Parathyroid adenoma (tissue), 2 donors: ENCODE results near the gene MAD1L1.

Source experiments
- H2AFZ ChIP-seq: fragments of 300-600 bp; sonication (generic); one replicate; pipeline ENCODE4 v1.7.0; 2017; ENCODE audit warnings: antibody characterized with exemption, mild to moderate bottlenecking
- H3K27ac ChIP-seq: fragments of 300-600 bp; sonication (generic); one replicate; pipeline ENCODE4 v1.7.0; 2017
- H3K27me3 ChIP-seq: fragments of 300-600 bp; sonication (generic); one replicate; pipeline ENCODE4 v1.7.0; 2017; ENCODE audit warnings: low read length; ENCODE audit not compliant: control insufficient read depth, insufficient read depth
- H3K36me3 ChIP-seq: fragments of 300-600 bp; sonication (generic); one replicate; pipeline ENCODE4 v1.7.0; 2017; ENCODE audit warnings: low read length; ENCODE audit not compliant: control insufficient read depth, insufficient read depth
- H3K4me1 ChIP-seq: fragments of 300-600 bp; sonication (generic); one replicate; pipeline ENCODE4 v1.7.0; 2017; ENCODE audit warnings: control low read depth
- H3K4me2 ChIP-seq: fragments of 300-600 bp; sonication (generic); one replicate; pipeline ENCODE4 v1.7.0; 2017; ENCODE audit warnings: low read length
- H3K4me3 ChIP-seq: fragments of 300-600 bp; sonication (generic); one replicate; pipeline ENCODE4 v1.7.0; 2017; ENCODE audit warnings: low read depth, low read length
- H3K79me2 ChIP-seq: fragments of 300-600 bp; sonication (generic); one replicate; pipeline ENCODE4 v1.7.0; 2017; ENCODE audit warnings: control low read depth
- H3K9ac ChIP-seq: fragments of 300-600 bp; sonication (generic); one replicate; pipeline ENCODE4 v1.7.0; 2017; ENCODE audit warnings: mild to moderate bottlenecking
- H3K9me3 ChIP-seq: fragments of 300-600 bp; sonication (generic); one replicate; pipeline ENCODE4 v1.7.0; 2017; ENCODE audit warnings: low read length; ENCODE audit not compliant: control insufficient read depth
- TF ChIP-seq, protein P1 (sequence below): fragments of 300-600 bp; sonication (generic); IDR thresholded peaks from one replicate; pipeline ENCODE4 v1.7.0; 2017; ENCODE audit warnings: antibody characterized with exemption, mild to moderate bottlenecking
- donor health status: primary hyperparathyroidism.

MAD1L1 gene

DNA sequence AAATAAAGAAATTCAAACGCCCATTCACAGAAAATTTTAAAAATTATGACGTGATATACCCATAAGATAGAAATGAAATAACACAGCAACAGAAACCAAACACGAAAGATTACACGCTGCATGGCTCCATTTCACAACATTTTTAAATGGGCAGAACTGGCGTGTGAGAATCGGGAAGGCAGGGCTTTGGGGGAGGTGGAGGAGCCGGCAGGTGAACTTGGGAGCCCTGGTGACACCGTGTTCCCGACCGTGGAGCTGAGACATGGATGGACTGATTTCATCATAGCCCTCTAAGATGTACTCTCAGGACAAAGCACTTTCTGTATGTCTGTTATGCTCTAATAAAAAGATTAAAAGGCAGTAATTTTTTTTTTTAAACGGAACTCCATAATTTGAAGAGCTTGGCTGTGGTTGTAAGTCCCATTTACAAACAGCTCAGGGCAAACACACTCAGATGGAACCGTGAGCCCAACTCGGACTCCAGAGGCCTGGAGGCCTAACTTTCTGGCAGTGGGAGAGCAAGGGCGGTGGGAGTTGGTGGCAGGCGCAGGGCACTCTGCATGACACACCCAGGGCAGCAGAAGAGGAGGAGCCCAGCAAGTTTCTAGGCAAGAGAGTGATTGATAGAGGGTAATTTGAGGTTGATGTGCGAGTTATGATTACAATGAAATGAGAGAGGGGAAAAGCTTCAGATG, 203.4 kb downstream of the MAD1L1 start:
- Histone ChIP-seq H3K9ac (no peak overlapping the region), H3K4me2 (no peak overlapping the region), H3K9me3 (no peaks in the 10 kb centered on the region), H3K27me3 (no peaks in the 10 kb centered on the region), H3K79me2 (no peaks in the 10 kb centered on the region), H3K4me1 (no peaks in the 10 kb centered on the region), H3K4me3 (no peak overlapping the region), H3K36me3 (no peaks in the 10 kb centered on the region), H2AFZ (no peak overlapping the region), H3K27ac (no peak overlapping the region)
- TF ChIP-seq, protein P1, sequence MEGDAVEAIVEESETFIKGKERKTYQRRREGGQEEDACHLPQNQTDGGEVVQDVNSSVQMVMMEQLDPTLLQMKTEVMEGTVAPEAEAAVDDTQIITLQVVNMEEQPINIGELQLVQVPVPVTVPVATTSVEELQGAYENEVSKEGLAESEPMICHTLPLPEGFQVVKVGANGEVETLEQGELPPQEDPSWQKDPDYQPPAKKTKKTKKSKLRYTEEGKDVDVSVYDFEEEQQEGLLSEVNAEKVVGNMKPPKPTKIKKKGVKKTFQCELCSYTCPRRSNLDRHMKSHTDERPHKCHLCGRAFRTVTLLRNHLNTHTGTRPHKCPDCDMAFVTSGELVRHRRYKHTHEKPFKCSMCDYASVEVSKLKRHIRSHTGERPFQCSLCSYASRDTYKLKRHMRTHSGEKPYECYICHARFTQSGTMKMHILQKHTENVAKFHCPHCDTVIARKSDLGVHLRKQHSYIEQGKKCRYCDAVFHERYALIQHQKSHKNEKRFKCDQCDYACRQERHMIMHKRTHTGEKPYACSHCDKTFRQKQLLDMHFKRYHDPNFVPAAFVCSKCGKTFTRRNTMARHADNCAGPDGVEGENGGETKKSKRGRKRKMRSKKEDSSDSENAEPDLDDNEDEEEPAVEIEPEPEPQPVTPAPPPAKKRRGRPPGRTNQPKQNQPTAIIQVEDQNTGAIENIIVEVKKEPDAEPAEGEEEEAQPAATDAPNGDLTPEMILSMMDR = no peak

DNA sequence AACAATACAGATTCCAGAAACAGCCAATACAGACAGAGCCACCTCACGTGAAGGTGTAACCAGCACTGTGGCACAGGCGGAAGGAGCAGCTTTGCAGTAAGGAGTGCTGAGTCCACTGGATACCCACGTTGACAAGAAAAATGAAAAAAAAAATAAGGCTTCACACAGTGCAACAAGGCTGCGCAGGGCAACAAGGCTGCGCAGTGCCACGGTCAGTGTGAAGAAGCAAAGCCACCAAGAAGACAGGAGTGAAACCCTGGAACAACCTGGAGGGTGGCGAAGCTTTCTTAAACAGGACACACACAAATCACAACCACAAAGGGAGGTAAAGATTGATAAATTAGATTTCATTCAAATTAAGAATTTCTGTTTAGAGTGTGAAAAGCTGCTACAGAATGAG, 204.0 kb downstream of the MAD1L1 start:
- H3K36me3 ChIP-seq = no peaks in the 10 kb centered on the region
- no peaks in the 10 kb centered on the region for H3K27me3 ChIP-seq
- H3K9ac ChIP-seq = no peak overlapping the region
- no peaks in the 10 kb centered on the region for H3K9me3 ChIP-seq
- H3K4me1 ChIP-seq = no peaks in the 10 kb centered on the region
- no peak overlapping the region for H3K4me3 ChIP-seq
- no peak overlapping the region for H3K4me2 ChIP-seq
- no peak overlapping the region for H3K27ac ChIP-seq
- H2AFZ ChIP-seq = no peak overlapping the region
- TF ChIP-seq, protein P1 = no peak
- H3K79me2 ChIP-seq = no peaks in the 10 kb centered on the region

DNA sequence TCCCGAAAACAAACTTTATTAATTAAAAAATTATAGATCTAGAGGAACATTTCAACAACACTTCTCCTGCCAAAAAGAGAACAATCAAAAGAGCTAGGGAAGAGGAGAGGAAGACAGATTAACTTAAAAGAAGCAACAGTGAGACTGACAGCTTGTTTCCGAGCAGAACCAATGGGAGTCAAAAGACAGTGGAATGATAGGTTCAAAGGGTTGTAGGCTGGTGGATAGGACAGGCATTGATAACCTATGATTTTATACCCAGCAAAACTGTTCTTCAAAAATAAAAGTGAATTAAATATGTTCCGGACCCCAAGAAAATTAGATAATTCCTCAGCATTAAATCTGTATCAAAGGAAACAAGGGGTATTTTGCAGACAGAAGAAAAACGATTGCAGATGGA, 207.6 kb downstream of the MAD1L1 start:
- Histone ChIP-seq H2AFZ (no peak overlapping the region), H3K4me3 (no peak overlapping the region), H3K9me3 (no peaks in the 10 kb centered on the region), H3K4me1 (no peaks in the 10 kb centered on the region), H3K27ac (no peak overlapping the region), H3K79me2 (no peaks in the 10 kb centered on the region), H3K27me3 (no peaks in the 10 kb centered on the region), H3K4me2 (no peak overlapping the region), H3K36me3 (no peaks in the 10 kb centered on the region), H3K9ac (no peak overlapping the region)
- TF ChIP-seq, protein P1 = no peak

DNA sequence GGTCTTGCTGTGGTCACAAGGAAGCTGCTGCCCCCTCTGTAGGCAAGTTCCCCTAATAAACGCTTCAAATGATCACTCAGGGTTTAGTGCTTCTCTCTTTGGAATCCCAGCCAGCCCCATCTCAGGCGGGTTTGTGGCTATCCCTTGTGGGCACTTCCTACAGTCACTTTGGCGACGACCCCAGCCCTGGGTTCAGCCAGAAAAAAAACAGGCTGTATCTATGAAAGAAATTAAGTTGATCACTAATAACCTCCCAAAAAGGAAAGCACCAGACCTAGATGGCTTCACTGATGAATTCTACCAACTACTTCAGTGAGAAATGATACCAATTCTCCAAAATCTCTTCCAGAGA, 208.2 kb downstream of the MAD1L1 start:
- no peak overlapping the region for H2AFZ ChIP-seq
- no peak overlapping the region for H3K4me3 ChIP-seq
- peaks cover 2% of the 10 kb centered on the region for H3K79me2 ChIP-seq
- TF ChIP-seq, protein P1 = no peak
- no peak overlapping the region for H3K9ac ChIP-seq
- H3K27me3 ChIP-seq = no peaks in the 10 kb centered on the region
- H3K4me1 ChIP-seq = no peaks in the 10 kb centered on the region
- no peaks in the 10 kb centered on the region for H3K9me3 ChIP-seq
- no peak overlapping the region for H3K27ac ChIP-seq
- H3K4me2 ChIP-seq = no peak overlapping the region
- no peaks in the 10 kb centered on the region for H3K36me3 ChIP-seq

DNA sequence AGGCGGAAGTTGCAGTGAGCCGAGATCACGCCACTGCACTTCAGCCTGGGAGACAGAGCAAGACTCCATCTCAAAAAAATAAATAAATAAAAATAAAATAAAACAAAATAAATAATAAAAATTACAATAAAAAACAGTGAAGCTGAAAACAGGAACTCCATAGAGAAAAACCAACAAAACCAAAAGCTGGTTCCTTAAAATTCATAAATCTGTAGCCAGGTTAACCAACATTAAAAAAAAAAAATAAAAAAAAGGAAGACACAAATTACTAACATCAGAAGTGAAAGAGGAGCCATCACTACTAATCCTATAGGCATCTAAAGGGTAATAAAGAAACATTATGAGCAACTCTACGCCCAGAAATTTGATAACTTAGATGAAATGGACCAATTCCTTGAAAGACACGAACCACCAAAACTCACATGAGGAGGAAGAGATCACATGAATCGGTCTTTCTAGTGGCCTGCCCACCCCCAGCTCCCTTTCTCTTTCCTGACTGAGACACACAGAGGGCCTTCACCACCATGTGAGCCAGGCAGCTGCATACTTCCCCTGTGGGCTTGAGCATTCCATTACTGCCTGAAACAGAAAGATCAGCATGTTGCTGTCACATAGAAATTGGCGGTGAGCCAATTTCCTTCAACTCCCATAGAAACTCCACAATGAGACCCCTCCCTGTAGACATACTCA, 208.7 kb downstream of the MAD1L1 start:
- no peaks in the 10 kb centered on the region for H3K9me3 ChIP-seq
- H3K27ac ChIP-seq = no peak overlapping the region
- no peak overlapping the region for H3K4me3 ChIP-seq
- no peak overlapping the region for H2AFZ ChIP-seq
- no peak overlapping the region for H3K9ac ChIP-seq
- H3K4me2 ChIP-seq = no peak overlapping the region
- no peaks in the 10 kb centered on the region for H3K36me3 ChIP-seq
- H3K27me3 ChIP-seq = no peaks in the 10 kb centered on the region
- peaks cover 2% of the 10 kb centered on the region for H3K79me2 ChIP-seq
- TF ChIP-seq, protein P1 = no peak
- no peaks in the 10 kb centered on the region for H3K4me1 ChIP-seq
